ENCODE data around the gene THSD7B.

Gene THSD7B

GRCh38 chr2:137207030-137207429, 441.7 kb downstream of the THSD7B start:
- no peak for DNase-seq

DNA sequence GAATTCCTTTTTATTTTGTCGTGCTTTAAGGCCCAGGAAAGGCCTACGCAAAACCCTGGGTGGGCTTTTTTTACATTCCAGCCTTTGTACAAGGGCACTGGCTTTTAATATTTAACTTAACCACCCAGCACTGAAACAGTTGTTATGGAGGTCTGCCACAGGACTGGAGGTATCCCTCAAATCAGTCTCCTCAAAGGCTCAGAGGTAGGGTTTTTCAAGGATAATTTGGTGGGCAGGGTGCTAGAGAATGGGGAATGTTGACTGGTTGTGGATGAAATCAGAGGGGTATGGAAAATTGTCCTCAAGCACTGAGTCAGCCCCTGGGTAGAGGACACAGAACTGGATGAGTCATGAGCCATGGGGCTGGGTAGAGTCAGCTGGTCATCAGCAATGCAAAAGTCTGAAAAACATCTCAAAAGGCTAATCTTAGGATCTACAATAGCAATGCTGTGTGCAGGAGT, 443.1 kb downstream of the THSD7B start:
- no peak for DNase-seq

GRCh38 chr2:137210039-137210438, 444.7 kb downstream of the THSD7B start:
- no peak for DNase-seq

- DNase-seq = no peak
These were observed 446.4 kb downstream of the THSD7B start for GRCh38 chr2:137211761-137212160.

GRCh38 chr2:137220438-137220993, 455.2 kb downstream of the THSD7B start:
- no peak for DNase-seq

- no peak for DNase-seq
These were observed 456.6 kb downstream of the THSD7B start for GRCh38 chr2:137221797-137222492.

- DNase-seq = no peak
These were observed 458.4 kb downstream of the THSD7B start for GRCh38 chr2:137223722-137224121.

DNA sequence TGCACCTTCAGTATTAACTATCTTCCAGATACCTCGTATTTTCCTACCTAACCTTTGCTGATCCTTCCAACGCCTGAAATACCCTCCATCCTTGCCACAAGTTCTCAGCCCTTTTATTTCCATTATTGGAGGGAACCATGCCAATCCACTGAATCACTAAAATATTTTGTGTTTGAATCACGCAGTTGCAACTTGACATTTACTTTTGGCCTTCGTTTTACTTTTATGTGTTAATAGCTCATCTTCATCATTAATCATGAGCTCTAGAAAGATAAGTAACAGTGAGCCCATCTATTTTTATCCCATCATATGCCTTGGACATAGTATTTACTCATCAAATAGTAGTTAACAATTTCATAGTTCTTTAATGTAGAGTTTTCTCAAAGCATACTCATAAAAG, 463.2 kb downstream of the THSD7B start:
- DNase-seq = no peak

- DNase-seq = no peak
These were observed 464.5 kb downstream of the THSD7B start for GRCh38 chr2:137229834-137230233.

- DNase-seq = no peak
These were observed 466.3 kb downstream of the THSD7B start for GRCh38 chr2:137231628-137232027.

- no peak for DNase-seq
These were observed 466.7 kb downstream of the THSD7B start for GRCh38 chr2:137232076-137232475.

DNA sequence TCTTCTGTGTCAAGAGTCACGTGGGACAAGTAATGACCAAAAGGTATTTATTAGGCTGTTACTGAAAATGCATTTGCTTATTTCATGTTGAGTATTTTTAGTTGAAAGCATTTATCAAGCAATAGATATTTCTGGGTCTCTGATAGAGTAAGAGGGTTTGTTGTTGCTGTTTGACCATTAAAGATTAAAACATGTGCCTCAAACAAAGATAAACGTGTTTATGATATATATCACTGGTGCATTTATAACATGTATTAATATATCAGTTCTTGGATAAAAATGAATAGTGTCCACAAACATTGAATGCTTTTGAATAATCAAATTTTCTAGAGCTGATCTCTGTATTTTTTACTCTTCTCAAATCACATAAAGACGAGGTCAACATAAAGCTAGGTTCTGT, 467.7 kb downstream of the THSD7B start:
- DNase-seq = no peak

- no peak for DNase-seq
These were observed 471.7 kb downstream of the THSD7B start for GRCh38 chr2:137237055-137237454.

- DNase-seq = no peak
These were observed 472.7 kb downstream of the THSD7B start for GRCh38 chr2:137238065-137238464.

DNA sequence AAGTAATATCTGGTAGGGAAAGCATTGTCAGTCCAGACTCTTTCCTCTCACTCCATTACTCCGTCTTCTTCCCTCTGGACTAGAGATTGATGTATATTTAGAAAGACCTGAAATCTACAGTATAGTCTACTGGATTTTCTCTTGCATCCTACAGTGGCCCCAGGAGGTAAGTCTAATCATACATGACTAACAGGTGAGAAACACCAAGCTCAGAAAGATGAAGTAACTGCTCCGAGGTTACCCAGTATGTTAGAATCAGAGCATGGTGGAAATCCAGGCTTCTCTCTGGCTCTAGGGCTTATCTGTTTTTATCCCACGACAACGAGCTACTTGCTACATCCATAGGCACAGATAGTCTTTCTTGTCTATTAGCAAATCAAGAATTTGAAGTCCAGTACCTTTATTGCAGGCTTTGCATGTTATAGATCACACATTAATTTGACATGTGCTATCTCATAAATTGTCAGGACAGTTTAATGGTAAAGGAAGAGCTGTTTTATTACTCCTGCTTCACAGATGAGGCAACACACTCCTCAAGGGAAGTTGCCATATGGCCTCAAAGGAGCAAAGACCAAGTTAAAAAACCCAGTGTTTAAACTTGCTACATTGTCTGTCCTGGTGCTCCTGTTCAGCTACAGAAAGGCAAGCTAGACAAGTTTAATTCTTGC, 484.3 kb downstream of the THSD7B start:
- peak; percentile 48 for DNase-seq

- no peak for DNase-seq
These were observed 485.1 kb downstream of the THSD7B start for GRCh38 chr2:137250401-137250800.

DNA sequence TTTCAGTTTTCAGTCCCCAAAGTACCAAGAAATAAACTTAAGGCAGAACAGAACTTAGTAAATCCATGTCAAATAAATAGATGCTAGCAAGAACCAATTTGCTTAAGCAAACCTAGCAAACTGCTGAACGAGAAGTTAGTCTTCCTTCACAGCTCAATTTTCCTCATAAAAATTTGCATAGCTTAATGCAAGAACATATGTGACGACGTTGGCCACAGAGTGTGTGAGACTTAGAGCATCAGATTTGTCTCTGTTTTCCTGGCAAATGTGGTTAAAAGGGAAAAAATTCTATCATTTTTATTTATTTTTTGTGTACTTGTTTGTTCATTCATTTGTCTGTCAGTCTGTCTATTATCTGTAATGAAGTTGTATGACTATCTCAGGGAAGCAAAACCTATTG, 485.7 kb downstream of the THSD7B start:
- no peak for DNase-seq

- DNase-seq = no peak
These were observed 487.6 kb downstream of the THSD7B start for GRCh38 chr2:137252934-137253333.

- DNase-seq = no peak
These were observed 488.7 kb downstream of the THSD7B start for GRCh38 chr2:137254052-137254451.

GRCh38 chr2:137255345-137255744, 490.0 kb downstream of the THSD7B start:
- no peak for DNase-seq

GRCh38 chr2:137255990-137256389, 490.6 kb downstream of the THSD7B start:
- no peak for DNase-seq

DNA sequence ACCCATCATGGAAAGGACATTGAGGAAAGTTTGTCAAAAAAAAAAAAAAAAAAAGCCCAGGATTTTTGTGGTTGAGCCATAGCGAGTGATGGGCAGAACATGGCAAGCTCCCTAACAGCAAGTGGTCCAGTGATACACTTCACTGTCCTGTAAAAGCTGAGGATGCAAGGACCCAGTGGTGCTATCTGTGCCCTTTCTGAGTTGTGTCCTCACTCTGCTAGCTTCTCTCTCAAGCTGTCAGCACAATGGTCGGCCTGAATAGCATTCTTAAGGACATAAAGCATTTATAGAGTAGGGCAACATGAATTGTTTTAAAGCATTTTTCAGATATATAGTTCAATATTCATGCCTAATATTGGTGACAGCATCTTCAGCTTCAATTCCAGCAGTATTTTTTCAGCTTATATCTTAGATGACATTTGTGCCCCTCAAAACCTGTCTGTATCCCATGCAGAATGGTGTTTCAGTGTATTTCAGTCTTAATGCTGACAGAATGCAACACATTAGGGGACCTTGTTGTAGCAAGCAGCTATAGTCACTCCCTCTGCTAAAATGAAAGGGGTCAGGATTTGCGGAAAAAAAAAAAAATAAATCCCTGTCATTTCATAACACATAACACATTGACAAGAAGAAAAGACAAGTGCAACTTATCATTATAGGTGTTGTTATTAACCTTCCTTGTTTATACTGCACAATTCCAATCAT, 496.7 kb downstream of the THSD7B start:
- no peak for DNase-seq

GRCh38 chr2:137262594-137262993, 497.2 kb downstream of the THSD7B start:
- DNase-seq = peak; percentile 91

Data from NCI-H2171 treated with DMSO at 0.1 percent for 48 hours (cell line).